ENCODE measurements around the gene SLC8A2.
A peak's percentile ranks its signal among the peaks of the same experiment; 100 is the strongest.

Gene SLC8A2

DNA sequence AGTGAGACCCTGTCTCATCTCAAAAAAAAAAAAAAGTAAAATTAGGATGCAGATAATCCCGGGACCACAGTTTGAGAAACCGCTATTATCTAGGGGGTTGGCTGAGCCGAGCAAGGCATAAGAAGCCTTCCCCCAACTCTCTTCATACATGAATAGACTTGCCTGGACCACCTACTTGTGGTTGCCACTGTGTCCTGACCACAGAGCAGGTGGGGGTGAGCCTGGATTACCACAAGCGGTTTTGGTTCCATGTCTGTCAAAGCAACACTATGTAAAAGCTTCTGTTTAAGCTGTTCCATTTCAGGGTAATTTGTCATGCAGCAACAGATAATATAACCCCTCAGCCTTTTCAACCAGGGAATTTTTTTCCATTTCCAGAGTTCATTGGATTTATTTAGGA lies 46.4 kb upstream of the SLC8A2 start:
- H4K20me1 ChIP-seq (ENCODE audit: insufficient read depth), result no peaks in the 10 kb centered on the region
- peak overlapping the region; percentile 59 for H3K4me2 ChIP-seq
- H3K27me3 ChIP-seq (ENCODE audit: insufficient read depth, low read depth), result no peaks in the 10 kb centered on the region; the same call in 1 of the 2 replicates
- no peak overlapping the region for H3K27ac ChIP-seq
- H3K4me3 ChIP-seq (IDR thresholded peaks at IDR 0.05; ENCODE audit: insufficient read depth, low read depth, low read length), result no peak overlapping the region
- H3K36me3 ChIP-seq (ENCODE audit: insufficient read depth), result no peaks in the 10 kb centered on the region
- H3K4me1 ChIP-seq (ENCODE audit: low read depth, poor library complexity, severe bottlenecking), result peaks cover 41% of the 10 kb centered on the region
- no peak overlapping the region for H3K9ac ChIP-seq
- H2AFZ ChIP-seq (ENCODE audit: low read depth), result no peak overlapping the region
- peaks cover 16% of the 10 kb centered on the region for H3K79me2 ChIP-seq (ENCODE audit: insufficient read depth, low read depth)
- TF ChIP-seq, protein P1, sequence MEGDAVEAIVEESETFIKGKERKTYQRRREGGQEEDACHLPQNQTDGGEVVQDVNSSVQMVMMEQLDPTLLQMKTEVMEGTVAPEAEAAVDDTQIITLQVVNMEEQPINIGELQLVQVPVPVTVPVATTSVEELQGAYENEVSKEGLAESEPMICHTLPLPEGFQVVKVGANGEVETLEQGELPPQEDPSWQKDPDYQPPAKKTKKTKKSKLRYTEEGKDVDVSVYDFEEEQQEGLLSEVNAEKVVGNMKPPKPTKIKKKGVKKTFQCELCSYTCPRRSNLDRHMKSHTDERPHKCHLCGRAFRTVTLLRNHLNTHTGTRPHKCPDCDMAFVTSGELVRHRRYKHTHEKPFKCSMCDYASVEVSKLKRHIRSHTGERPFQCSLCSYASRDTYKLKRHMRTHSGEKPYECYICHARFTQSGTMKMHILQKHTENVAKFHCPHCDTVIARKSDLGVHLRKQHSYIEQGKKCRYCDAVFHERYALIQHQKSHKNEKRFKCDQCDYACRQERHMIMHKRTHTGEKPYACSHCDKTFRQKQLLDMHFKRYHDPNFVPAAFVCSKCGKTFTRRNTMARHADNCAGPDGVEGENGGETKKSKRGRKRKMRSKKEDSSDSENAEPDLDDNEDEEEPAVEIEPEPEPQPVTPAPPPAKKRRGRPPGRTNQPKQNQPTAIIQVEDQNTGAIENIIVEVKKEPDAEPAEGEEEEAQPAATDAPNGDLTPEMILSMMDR (conservative IDR thresholded peaks at IDR 0.05; ENCODE audit: low read depth, low read length), result no peak

DNA sequence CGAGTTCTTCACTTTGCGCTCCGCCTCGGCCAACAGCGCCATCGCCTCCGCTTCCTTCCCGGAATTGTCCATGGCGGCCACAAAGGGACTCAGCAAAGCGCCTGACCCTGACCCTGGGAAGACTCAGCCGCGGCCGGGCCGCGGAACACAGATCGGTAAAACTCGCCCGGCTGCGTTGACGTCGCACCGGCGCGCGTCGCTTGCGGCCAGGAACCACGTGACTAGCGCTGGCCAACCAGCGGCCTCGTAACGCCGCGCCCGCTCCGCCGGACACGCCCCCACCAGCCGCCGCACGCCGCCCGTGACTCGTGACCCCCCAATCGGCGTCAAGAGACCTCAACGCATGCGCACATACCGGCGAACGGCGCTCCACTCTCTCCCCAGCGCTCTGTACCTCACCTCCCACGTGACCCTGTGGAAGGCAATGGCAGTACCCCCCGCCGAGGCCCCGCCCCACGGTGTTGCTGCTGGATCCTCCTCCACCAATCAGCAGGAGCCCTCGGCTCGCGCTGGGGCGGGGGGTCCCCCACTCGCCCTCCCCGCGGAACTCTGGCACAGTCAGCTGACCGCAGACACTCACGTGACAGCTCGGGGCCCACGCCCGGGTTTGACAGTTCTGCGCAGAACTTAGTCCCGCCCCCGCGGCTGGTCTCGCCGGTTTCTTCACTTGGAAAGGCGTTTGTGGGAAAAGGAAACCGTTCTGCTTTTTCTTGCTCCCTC lies 43.3 kb upstream of the SLC8A2 start, which contains the start of gene NAPA:
Gene NAPA, minus strand, starts transcription at position 195 of the 720 bp plus-strand sequence. Its CDS starts 123 bp downstream, at position 72.
- H3K4me3 ChIP-seq (IDR thresholded peaks at IDR 0.05; ENCODE audit: insufficient read depth, low read depth, low read length), result peak within 1 kb of the TSS; percentile 19
- peaks cover 47% of the 10 kb centered on the region for H3K79me2 ChIP-seq (ENCODE audit: insufficient read depth, low read depth)
- H2AFZ ChIP-seq (ENCODE audit: low read depth), result peak within 1 kb of the TSS; percentile 87
- H3K4me1 ChIP-seq (ENCODE audit: low read depth, poor library complexity, severe bottlenecking), result peaks cover 46% of the 10 kb centered on the region
- peak within 1 kb of the TSS; percentile 77 for H3K9ac ChIP-seq
- H3K36me3 ChIP-seq (ENCODE audit: insufficient read depth), result no peaks in the 10 kb centered on the region
- TF ChIP-seq, protein P1 (conservative IDR thresholded peaks at IDR 0.05; ENCODE audit: low read depth, low read length), result no peak
- peak within 1 kb of the TSS; percentile 55 for H3K27ac ChIP-seq
- no peaks in the 10 kb centered on the region for H4K20me1 ChIP-seq (ENCODE audit: insufficient read depth)
- H3K27me3 ChIP-seq (ENCODE audit: insufficient read depth, low read depth), result no peaks in the 10 kb centered on the region; the same call in 1 of the 2 replicates
- H3K4me2 ChIP-seq, result peak within 1 kb of the TSS; percentile 73

- peak overlapping the region; percentile 53 for H3K27ac ChIP-seq
- peak overlapping the region; percentile 72 for H3K4me2 ChIP-seq
- H3K36me3 ChIP-seq (ENCODE audit: insufficient read depth), result no peaks in the 10 kb centered on the region
- peaks cover 54% of the 10 kb centered on the region for H3K79me2 ChIP-seq (ENCODE audit: insufficient read depth, low read depth)
- H3K4me1 ChIP-seq (ENCODE audit: low read depth, poor library complexity, severe bottlenecking), result peaks cover 44% of the 10 kb centered on the region
- TF ChIP-seq, protein P1 (conservative IDR thresholded peaks at IDR 0.05; ENCODE audit: low read depth, low read length), result no peak
- H3K4me3 ChIP-seq (IDR thresholded peaks at IDR 0.05; ENCODE audit: insufficient read depth, low read depth, low read length), result peak overlapping the region; percentile 19
- no peaks in the 10 kb centered on the region; the same call in 1 of the 2 replicates for H3K27me3 ChIP-seq (ENCODE audit: insufficient read depth, low read depth)
- peak overlapping the region; percentile 77 for H3K9ac ChIP-seq
- H2AFZ ChIP-seq (ENCODE audit: low read depth), result peak overlapping the region; percentile 72
- H4K20me1 ChIP-seq (ENCODE audit: insufficient read depth), result no peaks in the 10 kb centered on the region
Observed at GRCh38 chr19:47514151-47514868, 42.6 kb upstream of the SLC8A2 start.

GRCh38 chr19:47512948-47513319 lies 41.2 kb upstream of the SLC8A2 start:
- Histone ChIP-seq H3K36me3 (ENCODE audit: insufficient read depth) (no peaks in the 10 kb centered on the region), H3K4me1 (ENCODE audit: low read depth, poor library complexity, severe bottlenecking) (peaks cover 30% of the 10 kb centered on the region), H3K27ac (no peak overlapping the region), H3K4me3 (IDR thresholded peaks at IDR 0.05; ENCODE audit: insufficient read depth, low read depth, low read length) (no peak overlapping the region), H3K27me3 (ENCODE audit: insufficient read depth, low read depth) (no peaks in the 10 kb centered on the region; the same call in 1 of the 2 replicates), H4K20me1 (ENCODE audit: insufficient read depth) (no peaks in the 10 kb centered on the region), H3K4me2 (peak overlapping the region; percentile 72; the same call in 1 of the 2 replicates), H3K79me2 (ENCODE audit: insufficient read depth, low read depth) (peaks cover 57% of the 10 kb centered on the region), H3K9ac (no peak overlapping the region), H2AFZ (ENCODE audit: low read depth) (no peak overlapping the region)
- TF ChIP-seq, protein P1 (conservative IDR thresholded peaks at IDR 0.05; ENCODE audit: low read depth, low read length), result no peak
